ENCODE measurements around the gene DCP2. TPM values are rescaled to one million over a fixed set of nuclear protein-coding genes. Genes with fewer than 3 reads are reported as not detected.

DCP2 gene
- total RNA-seq, 1 experiment from 2014 or later = 186 TPM

- TF ChIP-seq E2F4 (CRISPR knock-in tag; IDR thresholded peaks at IDR 0.05; ENCODE audit: borderline replicate concordance, low read depth) = no peak
- TF ChIP-seq GRHL2 (CRISPR knock-in tag; IDR thresholded peaks at IDR 0.05; ENCODE audit: insufficient replicate concordance, severe bottlenecking) = no peak
- no peak for TF ChIP-seq KAT7 (CRISPR knock-in tag; IDR thresholded peaks at IDR 0.05; ENCODE audit: borderline replicate concordance)
- TF ChIP-seq NR1H2 (CRISPR knock-in tag; IDR thresholded peaks at IDR 0.05) = no peak
Observed at GRCh38 chr5:113057557-113057984, 81.0 kb downstream of the DCP2 start (continued).

GRCh38 chr5:113058269-113058668 lies 81.7 kb downstream of the DCP2 start:
- H3K27me3 Mint-ChIP-seq (ENCODE audit: low read depth) = no peaks in the 10 kb centered on the region
- peaks cover 18% of the 10 kb centered on the region for H3K36me3 Mint-ChIP-seq
- H3K4me1 Mint-ChIP-seq = peaks cover 4% of the 10 kb centered on the region; the same call in 1 of the 2 replicates
- DNase-seq (ENCODE audit: low spot score) = no peak
- no peaks in the 10 kb centered on the region for H3K9me3 Mint-ChIP-seq
- ATAC-seq = peak; percentile 14; the same call in 1 of the 2 replicates
- no peak overlapping the region for H3K4me3 Mint-ChIP-seq
- H3K27ac Mint-ChIP-seq = no peak overlapping the region
- ChIA-PET POLR2A (no interaction called here), CTCF (interaction anchor here (1.2 to 1.4 kb wide), 2 partner anchors 14 to 272 kb away, joined by 7 to 8 read pairs; no protein-coding TSS in a partner anchor)
- no peak for TF ChIP-seq E2F5 (CRISPR knock-in tag; IDR thresholded peaks at IDR 0.05)
- no peak for TF ChIP-seq ATF2 (CRISPR knock-in tag; IDR thresholded peaks at IDR 0.05; ENCODE audit: borderline replicate concordance, low read depth)
- no peak for TF ChIP-seq NFYB (CRISPR knock-in tag; conservative IDR thresholded peaks at IDR 0.05; ENCODE audit: low read depth)
- TF ChIP-seq JAZF1 (CRISPR knock-in tag; IDR thresholded peaks at IDR 0.05) = no peak
- TF ChIP-seq CDX4 (CRISPR knock-in tag; IDR thresholded peaks at IDR 0.05; ENCODE audit: borderline replicate concordance) = no peak
- no peak for TF ChIP-seq NR2C2 (CRISPR knock-in tag; IDR thresholded peaks at IDR 0.05)
- no peak for TF ChIP-seq RORB (CRISPR knock-in tag; IDR thresholded peaks at IDR 0.05)
- TF ChIP-seq PRDM15 (CRISPR knock-in tag; IDR thresholded peaks at IDR 0.05) = no peak
- no peak for TF ChIP-seq NFATC4 (CRISPR knock-in tag; IDR thresholded peaks at IDR 0.05)
- TF ChIP-seq IRF1 (CRISPR knock-in tag; IDR thresholded peaks at IDR 0.05) = no peak
- no peak for TF ChIP-seq SP1 (CRISPR knock-in tag; conservative IDR thresholded peaks at IDR 0.05)
- TF ChIP-seq SMAD3 (CRISPR knock-in tag; IDR thresholded peaks at IDR 0.05; ENCODE audit: borderline replicate concordance) = no peak
- TF ChIP-seq STAT6 (CRISPR knock-in tag; conservative IDR thresholded peaks at IDR 0.05; ENCODE audit: low read depth) = no peak
- no peak for TF ChIP-seq ZNF281 (CRISPR knock-in tag; IDR thresholded peaks at IDR 0.05)
- TF ChIP-seq ZNF416 (CRISPR knock-in tag; IDR thresholded peaks at IDR 0.05) = no peak
- no peak for TF ChIP-seq TEAD4 (CRISPR knock-in tag; IDR thresholded peaks at IDR 0.05)
- TF ChIP-seq CREM (CRISPR knock-in tag; IDR thresholded peaks at IDR 0.05) = no peak
- no peak for TF ChIP-seq ZNF263 (CRISPR knock-in tag; IDR thresholded peaks at IDR 0.05; ENCODE audit: low read depth)

Measured in WTC11 (cell line).